ENCODE results near the gene CDYL2.

CDYL2 gene

DNA sequence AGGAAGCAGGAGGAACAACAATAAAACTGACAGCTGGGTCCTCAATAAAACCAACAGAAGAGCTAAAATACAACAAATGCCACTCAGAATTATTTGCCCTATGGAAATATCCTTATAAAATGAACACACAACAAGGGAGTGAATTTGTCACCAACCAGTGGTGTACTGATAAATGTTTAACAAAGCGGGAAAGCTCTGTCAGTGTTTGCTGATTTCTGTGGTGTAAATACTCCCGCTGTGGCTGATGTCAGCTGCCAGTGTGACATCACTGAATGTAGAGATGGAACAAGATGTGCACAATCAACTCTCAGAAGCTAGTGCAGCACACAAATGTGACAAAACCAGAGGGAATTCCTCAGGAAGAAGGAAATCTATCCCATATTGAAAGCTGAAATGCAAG is 51.9 kb downstream of the CDYL2 start:
- no peak for DNase-seq (ENCODE audit: low read depth)
- no peak overlapping the region for H3K4me3 ChIP-seq (ENCODE audit: low read depth, low read length)
- TF ChIP-seq, protein P1, sequence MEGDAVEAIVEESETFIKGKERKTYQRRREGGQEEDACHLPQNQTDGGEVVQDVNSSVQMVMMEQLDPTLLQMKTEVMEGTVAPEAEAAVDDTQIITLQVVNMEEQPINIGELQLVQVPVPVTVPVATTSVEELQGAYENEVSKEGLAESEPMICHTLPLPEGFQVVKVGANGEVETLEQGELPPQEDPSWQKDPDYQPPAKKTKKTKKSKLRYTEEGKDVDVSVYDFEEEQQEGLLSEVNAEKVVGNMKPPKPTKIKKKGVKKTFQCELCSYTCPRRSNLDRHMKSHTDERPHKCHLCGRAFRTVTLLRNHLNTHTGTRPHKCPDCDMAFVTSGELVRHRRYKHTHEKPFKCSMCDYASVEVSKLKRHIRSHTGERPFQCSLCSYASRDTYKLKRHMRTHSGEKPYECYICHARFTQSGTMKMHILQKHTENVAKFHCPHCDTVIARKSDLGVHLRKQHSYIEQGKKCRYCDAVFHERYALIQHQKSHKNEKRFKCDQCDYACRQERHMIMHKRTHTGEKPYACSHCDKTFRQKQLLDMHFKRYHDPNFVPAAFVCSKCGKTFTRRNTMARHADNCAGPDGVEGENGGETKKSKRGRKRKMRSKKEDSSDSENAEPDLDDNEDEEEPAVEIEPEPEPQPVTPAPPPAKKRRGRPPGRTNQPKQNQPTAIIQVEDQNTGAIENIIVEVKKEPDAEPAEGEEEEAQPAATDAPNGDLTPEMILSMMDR (IDR thresholded peaks at IDR 0.05; ENCODE audit: insufficient read depth, low read depth, low read length, missing control alignments): no peak

DNA sequence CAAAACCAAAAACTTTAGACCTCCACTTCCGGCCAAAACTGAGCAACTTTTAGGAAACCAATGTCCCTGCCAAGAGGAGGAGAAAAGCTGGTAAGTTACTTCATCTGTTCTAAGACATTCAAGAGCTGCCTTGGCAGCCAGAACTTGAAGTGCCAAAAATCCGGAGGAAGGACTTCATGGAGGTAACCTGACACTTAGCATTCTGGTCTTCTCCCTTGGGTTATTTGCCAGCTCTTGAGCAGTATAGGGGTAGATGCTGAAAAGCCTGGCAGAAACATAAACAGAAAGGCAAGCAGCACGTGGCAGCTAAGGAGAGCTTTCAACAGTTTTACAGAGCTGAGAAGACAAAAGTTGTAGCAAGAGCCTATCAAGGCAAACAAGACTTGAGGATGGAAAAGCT is 53.2 kb downstream of the CDYL2 start:
- DNase-seq (ENCODE audit: low read depth): no peak
- TF ChIP-seq, protein P1 (IDR thresholded peaks at IDR 0.05; ENCODE audit: insufficient read depth, low read depth, low read length, missing control alignments): no peak
- H3K4me3 ChIP-seq (ENCODE audit: low read depth, low read length): no peak overlapping the region

DNA sequence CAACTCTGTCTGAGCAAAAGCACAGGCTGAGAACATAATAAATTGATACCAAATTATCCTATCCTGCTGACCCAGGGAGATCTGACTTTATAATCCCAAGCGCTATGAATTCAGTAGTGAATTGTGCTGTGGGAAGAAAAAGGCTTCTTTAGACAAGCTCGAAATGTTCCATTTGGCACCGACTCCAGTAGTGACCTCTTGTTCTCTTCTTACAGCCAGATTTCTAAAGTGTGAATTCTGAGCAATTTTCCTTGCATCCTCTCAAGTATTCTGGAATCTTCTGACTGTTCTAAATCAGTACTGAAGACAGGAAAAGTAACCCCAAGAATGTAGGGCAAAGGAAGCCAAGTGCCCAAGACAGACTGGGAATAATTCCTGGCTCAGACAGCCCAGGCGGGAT is 58.2 kb downstream of the CDYL2 start:
- no peak overlapping the region for H3K4me3 ChIP-seq (ENCODE audit: low read depth, low read length)
- DNase-seq (ENCODE audit: low read depth): no peak
- TF ChIP-seq, protein P1 (IDR thresholded peaks at IDR 0.05; ENCODE audit: insufficient read depth, low read depth, low read length, missing control alignments): no peak

DNA sequence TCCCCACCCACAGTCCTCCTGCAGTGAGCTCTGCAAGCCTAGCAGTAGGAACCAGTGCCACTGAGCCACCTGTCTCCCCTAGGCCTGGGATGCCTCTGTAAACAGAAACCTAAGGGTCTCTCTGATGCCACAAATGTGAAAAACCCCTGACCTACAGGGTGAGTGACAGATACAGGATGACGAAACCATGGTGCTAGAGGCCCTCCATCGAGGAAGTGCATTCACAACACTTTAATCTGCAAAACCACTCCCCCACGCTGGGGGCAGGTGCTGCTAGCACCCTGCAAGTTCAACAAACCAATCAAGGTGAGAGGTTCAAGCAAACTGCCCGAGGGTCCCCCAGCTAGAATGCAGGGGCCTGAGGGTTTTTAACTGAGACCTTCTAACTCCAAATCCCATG is 59.5 kb downstream of the CDYL2 start:
- TF ChIP-seq, protein P1 (IDR thresholded peaks at IDR 0.05; ENCODE audit: insufficient read depth, low read depth, low read length, missing control alignments): no peak
- no peak overlapping the region for H3K4me3 ChIP-seq (ENCODE audit: low read depth, low read length)
- DNase-seq (ENCODE audit: low read depth): peak; percentile 56

DNA sequence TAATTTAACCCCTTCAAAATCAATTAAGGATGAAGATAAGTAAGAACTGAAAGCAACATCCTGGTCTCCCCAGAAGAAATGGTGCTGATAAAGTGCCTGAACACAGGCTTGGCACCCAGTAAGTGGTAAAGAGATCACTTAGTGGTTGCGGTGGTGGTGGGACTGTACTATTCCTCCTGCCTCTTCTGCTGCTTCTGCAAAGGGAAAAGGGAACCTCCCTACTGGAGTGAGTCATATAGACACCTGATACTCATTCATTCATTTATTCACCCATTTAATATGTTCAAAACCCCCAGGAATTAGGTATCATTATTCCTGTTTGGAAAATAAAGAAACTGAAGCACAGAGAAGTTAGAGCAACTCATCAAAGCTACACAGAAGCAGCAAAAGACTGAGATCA is 60.6 kb downstream of the CDYL2 start:
- no peak overlapping the region for H3K4me3 ChIP-seq (ENCODE audit: low read depth, low read length)
- no peak for DNase-seq (ENCODE audit: low read depth)
- TF ChIP-seq, protein P1 (IDR thresholded peaks at IDR 0.05; ENCODE audit: insufficient read depth, low read depth, low read length, missing control alignments): no peak

DNA sequence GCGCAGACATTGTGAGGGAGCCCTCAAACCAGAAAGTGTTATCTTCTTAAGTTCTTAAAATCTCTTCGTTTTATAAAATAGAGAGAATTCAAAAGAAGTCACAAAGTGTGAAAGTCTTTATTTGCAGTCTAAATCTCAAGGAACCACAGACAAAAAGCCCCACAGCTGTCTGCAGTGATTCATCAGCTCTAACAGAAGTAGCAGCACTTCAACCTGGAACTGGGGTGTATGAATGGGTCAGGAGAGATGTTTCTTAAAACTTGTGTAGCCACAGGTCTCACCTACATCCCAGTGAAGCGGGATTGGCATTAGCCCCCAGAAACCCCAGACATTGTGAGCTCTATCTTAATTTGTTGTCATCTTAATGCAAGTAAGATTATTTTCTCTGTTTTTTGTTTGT is 61.1 kb downstream of the CDYL2 start:
- peak; percentile 18 for DNase-seq (ENCODE audit: low read depth)
- TF ChIP-seq, protein P1 (IDR thresholded peaks at IDR 0.05; ENCODE audit: insufficient read depth, low read depth, low read length, missing control alignments): no peak
- H3K4me3 ChIP-seq (ENCODE audit: low read depth, low read length): no peak overlapping the region

DNA sequence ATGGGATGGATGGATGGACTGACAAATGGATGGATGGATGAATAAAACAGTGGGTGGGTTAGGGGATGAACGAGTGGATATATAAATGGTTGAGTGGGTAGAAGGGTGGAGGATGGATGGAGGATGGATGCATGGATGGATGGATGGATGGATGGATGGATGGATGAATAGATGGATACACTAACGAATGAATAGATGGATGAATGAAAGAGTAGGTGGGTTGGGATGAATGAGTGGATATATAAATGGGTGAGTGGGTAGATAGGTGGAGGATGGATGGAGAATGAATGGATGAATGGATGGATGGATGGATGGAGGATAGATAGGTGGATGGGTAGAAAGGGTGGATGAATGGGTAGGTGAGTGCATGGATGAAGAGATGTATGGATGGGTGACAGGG is 62.1 kb downstream of the CDYL2 start:
- DNase-seq (ENCODE audit: low read depth): no peak
- no peak overlapping the region for H3K4me3 ChIP-seq (ENCODE audit: low read depth, low read length)
- TF ChIP-seq, protein P1 (IDR thresholded peaks at IDR 0.05; ENCODE audit: insufficient read depth, low read depth, low read length, missing control alignments): no peak
